ENCODE results near the gene KIF4B.
A peak's percentile ranks its signal among the peaks of the same experiment; 100 is the strongest.
"Not testable (repeated sequence)": the region's sequence is repeated elsewhere in the genome, so short reads cannot be mapped to it uniquely, and the experiment has no call there.

KIF4B gene

GRCh38 chr5:154999865-155000264, 13.7 kb upstream of the KIF4B start:
- no peaks in the 10 kb centered on the region for H3F3A ChIP-seq (ENCODE audit: insufficient read depth, low read length)
- no peaks in the 10 kb centered on the region for H3K4me1 ChIP-seq (ENCODE audit: insufficient read depth, low read length, severe bottlenecking)
- no peaks in the 10 kb centered on the region for H3K9me3 ChIP-seq (ENCODE audit: low read length)
- no peaks in the 10 kb centered on the region for H3K79me2 ChIP-seq (ENCODE audit: insufficient read depth, low read length)
- no peaks in the 10 kb centered on the region for H4K20me1 ChIP-seq (ENCODE audit: insufficient read depth, low read length)
- no peak overlapping the region for H2AFZ ChIP-seq (ENCODE audit: low read length)
- H3K27me3 ChIP-seq (ENCODE audit: insufficient read depth, low read length): no peaks in the 10 kb centered on the region
- no peaks in the 10 kb centered on the region for H3K9me2 ChIP-seq (ENCODE audit: low read depth, low read length)
- H3K27ac ChIP-seq (ENCODE audit: low read depth, low read length, poor library complexity, severe bottlenecking): no peak overlapping the region
- TF ChIP-seq EZH2 (IDR thresholded peaks at IDR 0.05; ENCODE audit: borderline replicate concordance, low read length): no peak
- TF ChIP-seq, protein P1, sequence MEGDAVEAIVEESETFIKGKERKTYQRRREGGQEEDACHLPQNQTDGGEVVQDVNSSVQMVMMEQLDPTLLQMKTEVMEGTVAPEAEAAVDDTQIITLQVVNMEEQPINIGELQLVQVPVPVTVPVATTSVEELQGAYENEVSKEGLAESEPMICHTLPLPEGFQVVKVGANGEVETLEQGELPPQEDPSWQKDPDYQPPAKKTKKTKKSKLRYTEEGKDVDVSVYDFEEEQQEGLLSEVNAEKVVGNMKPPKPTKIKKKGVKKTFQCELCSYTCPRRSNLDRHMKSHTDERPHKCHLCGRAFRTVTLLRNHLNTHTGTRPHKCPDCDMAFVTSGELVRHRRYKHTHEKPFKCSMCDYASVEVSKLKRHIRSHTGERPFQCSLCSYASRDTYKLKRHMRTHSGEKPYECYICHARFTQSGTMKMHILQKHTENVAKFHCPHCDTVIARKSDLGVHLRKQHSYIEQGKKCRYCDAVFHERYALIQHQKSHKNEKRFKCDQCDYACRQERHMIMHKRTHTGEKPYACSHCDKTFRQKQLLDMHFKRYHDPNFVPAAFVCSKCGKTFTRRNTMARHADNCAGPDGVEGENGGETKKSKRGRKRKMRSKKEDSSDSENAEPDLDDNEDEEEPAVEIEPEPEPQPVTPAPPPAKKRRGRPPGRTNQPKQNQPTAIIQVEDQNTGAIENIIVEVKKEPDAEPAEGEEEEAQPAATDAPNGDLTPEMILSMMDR (IDR thresholded peaks at IDR 0.05; ENCODE audit: low read length): no peak
- no peak overlapping the region for H3K9ac ChIP-seq (ENCODE audit: low read length)
- H3K36me3 ChIP-seq (ENCODE audit: insufficient read depth, low read length): no peaks in the 10 kb centered on the region
- H3K4me3 ChIP-seq (ENCODE audit: low read depth, low read length, poor library complexity, severe bottlenecking): no peak overlapping the region
- no peak overlapping the region for H3K4me2 ChIP-seq (ENCODE audit: low read length)

DNA sequence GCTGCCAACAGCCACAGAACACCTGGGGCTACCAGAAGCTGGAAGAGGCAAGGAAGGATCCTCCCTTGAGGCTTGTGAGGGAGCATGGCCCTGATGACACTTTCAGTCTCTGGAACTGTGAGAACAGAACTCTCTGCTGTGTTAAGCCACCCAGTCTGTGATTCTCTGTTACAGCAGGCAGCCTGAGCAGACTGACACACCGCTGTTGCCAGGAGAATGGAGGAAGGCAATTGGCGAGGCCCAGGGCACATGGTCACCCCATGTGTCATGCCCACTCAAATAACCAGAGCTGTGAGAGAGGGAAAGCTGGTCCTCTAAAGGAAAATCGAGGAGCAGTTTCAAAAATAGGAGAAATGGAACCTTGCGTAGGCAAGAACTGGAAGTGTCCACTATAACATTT, 12.0 kb upstream of the KIF4B start:
- H3K36me3 ChIP-seq (ENCODE audit: insufficient read depth, low read length): no peaks in the 10 kb centered on the region
- no peaks in the 10 kb centered on the region for H3K4me1 ChIP-seq (ENCODE audit: insufficient read depth, low read length, severe bottlenecking)
- H3K27ac ChIP-seq (ENCODE audit: low read depth, low read length, poor library complexity, severe bottlenecking): no peak overlapping the region
- no peak overlapping the region for H3K4me2 ChIP-seq (ENCODE audit: low read length)
- H4K20me1 ChIP-seq (ENCODE audit: insufficient read depth, low read length): no peaks in the 10 kb centered on the region
- H2AFZ ChIP-seq (ENCODE audit: low read length): no peak overlapping the region
- no peaks in the 10 kb centered on the region for H3K9me2 ChIP-seq (ENCODE audit: low read depth, low read length)
- no peaks in the 10 kb centered on the region for H3K27me3 ChIP-seq (ENCODE audit: insufficient read depth, low read length)
- no peak overlapping the region for H3K4me3 ChIP-seq (ENCODE audit: low read depth, low read length, poor library complexity, severe bottlenecking)
- no peaks in the 10 kb centered on the region for H3K9me3 ChIP-seq (ENCODE audit: low read length)
- H3K9ac ChIP-seq (ENCODE audit: low read length): no peak overlapping the region
- TF ChIP-seq, protein P1 (IDR thresholded peaks at IDR 0.05; ENCODE audit: low read length): no peak
- no peak for TF ChIP-seq EZH2 (IDR thresholded peaks at IDR 0.05; ENCODE audit: borderline replicate concordance, low read length)
- no peaks in the 10 kb centered on the region for H3F3A ChIP-seq (ENCODE audit: insufficient read depth, low read length)
- H3K79me2 ChIP-seq (ENCODE audit: insufficient read depth, low read length): no peaks in the 10 kb centered on the region

DNA sequence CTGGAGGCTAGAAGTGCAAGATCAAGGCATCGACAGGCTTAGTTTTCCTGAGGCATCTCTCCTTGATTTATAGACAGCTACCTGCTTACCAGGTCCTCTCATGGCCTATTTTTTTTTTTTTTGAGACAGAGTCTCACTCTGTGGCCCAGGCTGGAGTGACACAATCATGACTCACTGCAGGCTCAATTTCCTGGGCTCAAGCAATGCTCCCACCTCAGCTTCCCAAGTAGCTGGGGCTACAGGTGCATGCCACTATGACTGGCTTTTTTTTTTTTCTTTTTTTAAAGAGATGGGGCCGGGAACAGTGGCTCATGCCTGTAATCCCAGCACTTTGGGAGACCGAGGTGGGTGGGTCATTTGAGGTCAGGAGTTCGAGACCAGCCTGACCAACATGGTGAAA, 10.8 kb upstream of the KIF4B start:
- not testable (repeated sequence) for H4K20me1 ChIP-seq (ENCODE audit: insufficient read depth, low read length); H3K36me3 ChIP-seq (ENCODE audit: insufficient read depth, low read length); H3K9me3 ChIP-seq (ENCODE audit: low read length)

GRCh38 chr5:155004138-155004744, 9.3 kb upstream of the KIF4B start:
- no peak overlapping the region for H2AFZ ChIP-seq (ENCODE audit: low read length)

More for the DNA sequence above, 10.8 kb upstream of the KIF4B start:
- H3K79me2 ChIP-seq (ENCODE audit: insufficient read depth, low read length); H3K4me2 ChIP-seq (ENCODE audit: low read length); H3K9me2 ChIP-seq (ENCODE audit: low read depth, low read length); H3K27me3 ChIP-seq (ENCODE audit: insufficient read depth, low read length); H3K9ac ChIP-seq (ENCODE audit: low read length); H3K27ac ChIP-seq (ENCODE audit: low read depth, low read length, poor library complexity, severe bottlenecking); H3F3A ChIP-seq (ENCODE audit: insufficient read depth, low read length); H2AFZ ChIP-seq (ENCODE audit: low read length); H3K4me1 ChIP-seq (ENCODE audit: insufficient read depth, low read length, severe bottlenecking); H3K4me3 ChIP-seq (ENCODE audit: low read depth, low read length, poor library complexity, severe bottlenecking): not testable (repeated sequence)

DNA sequence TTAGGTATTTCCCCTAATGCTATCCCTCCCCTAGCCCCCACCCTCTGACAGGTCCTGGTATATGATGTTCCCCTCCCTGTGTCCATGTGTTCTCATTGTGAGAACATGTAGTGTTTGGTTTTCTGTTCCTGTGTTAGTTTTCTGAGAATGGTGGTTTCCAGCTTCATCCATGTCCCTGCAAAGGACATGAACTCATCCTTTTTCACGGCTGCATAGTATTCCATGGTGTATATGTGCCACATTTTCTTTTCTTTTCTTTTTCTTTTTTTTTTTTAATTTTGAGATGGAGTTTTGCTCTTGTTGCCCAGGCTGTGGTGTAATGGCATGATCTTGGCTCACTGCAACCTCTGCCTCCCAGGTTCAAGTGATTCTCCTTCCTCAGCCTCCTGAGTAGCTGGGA, 7.3 kb upstream of the KIF4B start:
- H3K27me3 ChIP-seq (ENCODE audit: insufficient read depth, low read length); H3K36me3 ChIP-seq (ENCODE audit: insufficient read depth, low read length); H3K9me2 ChIP-seq (ENCODE audit: low read depth, low read length); H2AFZ ChIP-seq (ENCODE audit: low read length); H3K9ac ChIP-seq (ENCODE audit: low read length); H3K4me2 ChIP-seq (ENCODE audit: low read length); H3F3A ChIP-seq (ENCODE audit: insufficient read depth, low read length); H3K4me1 ChIP-seq (ENCODE audit: insufficient read depth, low read length, severe bottlenecking); H4K20me1 ChIP-seq (ENCODE audit: insufficient read depth, low read length); H3K79me2 ChIP-seq (ENCODE audit: insufficient read depth, low read length); H3K27ac ChIP-seq (ENCODE audit: low read depth, low read length, poor library complexity, severe bottlenecking); H3K4me3 ChIP-seq (ENCODE audit: low read depth, low read length, poor library complexity, severe bottlenecking); H3K9me3 ChIP-seq (ENCODE audit: low read length): not testable (repeated sequence)

More at GRCh38 chr5:155004138-155004744, 9.3 kb upstream of the KIF4B start:
- TF ChIP-seq, protein P1 (IDR thresholded peaks at IDR 0.05; ENCODE audit: low read length): peak; percentile 42
- TF ChIP-seq EZH2 (IDR thresholded peaks at IDR 0.05; ENCODE audit: borderline replicate concordance, low read length): no peak
- no peak overlapping the region for H3K4me2 ChIP-seq (ENCODE audit: low read length)
- H3K9me2 ChIP-seq (ENCODE audit: low read depth, low read length): no peaks in the 10 kb centered on the region
- H3K9me3 ChIP-seq (ENCODE audit: low read length): no peaks in the 10 kb centered on the region
- H3K36me3 ChIP-seq (ENCODE audit: insufficient read depth, low read length): no peaks in the 10 kb centered on the region
- H3K4me3 ChIP-seq (ENCODE audit: low read depth, low read length, poor library complexity, severe bottlenecking): no peak overlapping the region
- no peaks in the 10 kb centered on the region for H3K4me1 ChIP-seq (ENCODE audit: insufficient read depth, low read length, severe bottlenecking)
- no peaks in the 10 kb centered on the region for H3F3A ChIP-seq (ENCODE audit: insufficient read depth, low read length)
- H4K20me1 ChIP-seq (ENCODE audit: insufficient read depth, low read length): no peaks in the 10 kb centered on the region
- no peaks in the 10 kb centered on the region for H3K27me3 ChIP-seq (ENCODE audit: insufficient read depth, low read length)
- no peaks in the 10 kb centered on the region for H3K79me2 ChIP-seq (ENCODE audit: insufficient read depth, low read length)
- no peak overlapping the region for H3K9ac ChIP-seq (ENCODE audit: low read length)
- no peak overlapping the region for H3K27ac ChIP-seq (ENCODE audit: low read depth, low read length, poor library complexity, severe bottlenecking)
